KMS-11 (cell line): ENCODE results near the gene MATK.

Experiments used
- H2AFZ ChIP-seq: fragments of 200-600 bp; sonication (generic); 2 replicates; pipeline ENCODE4 v1.6.1; 2016; ENCODE audit warnings: antibody characterized with exemption, mixed run types, low read depth
- H3K27ac ChIP-seq: fragments of 200-600 bp; sonication (generic); 2 replicates; pipeline ENCODE4 v1.6.1; 2016; ENCODE audit warnings: mild to moderate bottlenecking, mixed run types
- H3K27me3 ChIP-seq: fragments of 200-600 bp; sonication (generic); 2 replicates; pipeline ENCODE4 v1.6.1; 2017; ENCODE audit warnings: mild to moderate bottlenecking, low read depth, mixed run types, moderate library complexity; ENCODE audit not compliant: insufficient read depth
- H3K36me3 ChIP-seq: fragments of 200-600 bp; sonication (generic); 2 replicates; pipeline ENCODE4 v1.6.1; 2017; ENCODE audit warnings: mild to moderate bottlenecking, mixed run types; ENCODE audit not compliant: insufficient read depth
- H3K4me1 ChIP-seq: fragments of 200-600 bp; sonication (generic); 2 replicates; pipeline ENCODE4 v1.6.1; 2016; ENCODE audit warnings: mild to moderate bottlenecking, low read depth, mixed run types; ENCODE audit not compliant: poor library complexity, severe bottlenecking
- H3K4me2 ChIP-seq: fragments of 200-600 bp; sonication (generic); 2 replicates; pipeline ENCODE4 v1.7.0; 2016; ENCODE audit warnings: mild to moderate bottlenecking, mixed run types
- H3K4me3 ChIP-seq: fragments of 200-600 bp; sonication (generic); IDR thresholded peaks from 2 replicates; pipeline ENCODE4 v1.6.1; 2017; ENCODE audit warnings: low read depth, low read length, mixed read lengths; ENCODE audit not compliant: insufficient read depth
- H3K79me2 ChIP-seq: fragments of 200-600 bp; sonication (generic); 2 replicates; pipeline ENCODE4 v1.6.1; 2016; ENCODE audit warnings: low read depth, mixed run types; ENCODE audit not compliant: insufficient read depth
- H3K9ac ChIP-seq: fragments of 200-600 bp; sonication (generic); 2 replicates; pipeline ENCODE4 v1.6.1; 2016; ENCODE audit warnings: mild to moderate bottlenecking, mixed run types
- H4K20me1 ChIP-seq: fragments of 200-600 bp; sonication (generic); 2 replicates; pipeline ENCODE4 v1.6.1; 2016; ENCODE audit warnings: mild to moderate bottlenecking, mixed run types; ENCODE audit not compliant: insufficient read depth
- TF ChIP-seq, protein P1 (sequence below): fragments of 200-600 bp; sonication (generic); conservative IDR thresholded peaks from 2 replicates; pipeline ENCODE4 v1.6.1; 2017; ENCODE audit warnings: low read depth, mild to moderate bottlenecking, antibody characterized with exemption, low read length, moderate library complexity, mixed read lengths

MATK gene

DNA sequence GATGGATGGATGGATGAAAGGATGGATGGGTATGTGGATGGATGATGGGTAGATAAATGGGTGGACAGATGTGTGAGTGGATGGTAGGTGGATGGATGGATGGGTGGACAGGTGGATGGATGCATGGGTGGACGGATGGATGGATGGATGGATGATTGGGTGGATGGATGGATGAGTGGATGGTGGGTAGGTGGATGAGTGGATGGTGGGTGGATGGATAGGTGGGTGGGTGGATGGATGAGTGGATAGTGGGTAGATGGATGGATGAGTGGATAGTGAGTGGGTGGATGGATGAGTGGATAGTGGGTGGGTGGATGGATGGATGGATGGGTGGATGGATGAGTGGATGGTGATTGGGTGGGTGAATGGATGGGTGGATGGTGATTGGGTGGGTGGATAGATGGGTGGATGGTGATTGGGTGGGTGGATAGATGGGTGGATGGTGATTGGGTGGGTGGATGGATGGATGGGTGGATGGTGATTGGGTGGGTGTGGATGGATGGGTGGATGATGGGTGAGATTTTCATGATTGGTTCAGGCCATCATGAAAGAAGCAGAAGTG is 9.6 kb downstream of the MATK start:
- peaks cover 22% of the 10 kb centered on the region; the same call in 1 of the 2 replicates for H3K27me3 ChIP-seq
- no peak overlapping the region for H2AFZ ChIP-seq
- no peak overlapping the region for H3K4me2 ChIP-seq
- no peak overlapping the region for H3K9ac ChIP-seq
- H3K4me1 ChIP-seq, result no peaks in the 10 kb centered on the region
- H3K79me2 ChIP-seq, result no peaks in the 10 kb centered on the region
- H3K4me3 ChIP-seq, result no peak overlapping the region
- no peaks in the 10 kb centered on the region for H3K36me3 ChIP-seq
- H4K20me1 ChIP-seq, result no peaks in the 10 kb centered on the region
- no peak overlapping the region for H3K27ac ChIP-seq
- TF ChIP-seq, protein P1, sequence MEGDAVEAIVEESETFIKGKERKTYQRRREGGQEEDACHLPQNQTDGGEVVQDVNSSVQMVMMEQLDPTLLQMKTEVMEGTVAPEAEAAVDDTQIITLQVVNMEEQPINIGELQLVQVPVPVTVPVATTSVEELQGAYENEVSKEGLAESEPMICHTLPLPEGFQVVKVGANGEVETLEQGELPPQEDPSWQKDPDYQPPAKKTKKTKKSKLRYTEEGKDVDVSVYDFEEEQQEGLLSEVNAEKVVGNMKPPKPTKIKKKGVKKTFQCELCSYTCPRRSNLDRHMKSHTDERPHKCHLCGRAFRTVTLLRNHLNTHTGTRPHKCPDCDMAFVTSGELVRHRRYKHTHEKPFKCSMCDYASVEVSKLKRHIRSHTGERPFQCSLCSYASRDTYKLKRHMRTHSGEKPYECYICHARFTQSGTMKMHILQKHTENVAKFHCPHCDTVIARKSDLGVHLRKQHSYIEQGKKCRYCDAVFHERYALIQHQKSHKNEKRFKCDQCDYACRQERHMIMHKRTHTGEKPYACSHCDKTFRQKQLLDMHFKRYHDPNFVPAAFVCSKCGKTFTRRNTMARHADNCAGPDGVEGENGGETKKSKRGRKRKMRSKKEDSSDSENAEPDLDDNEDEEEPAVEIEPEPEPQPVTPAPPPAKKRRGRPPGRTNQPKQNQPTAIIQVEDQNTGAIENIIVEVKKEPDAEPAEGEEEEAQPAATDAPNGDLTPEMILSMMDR, result no peak

DNA sequence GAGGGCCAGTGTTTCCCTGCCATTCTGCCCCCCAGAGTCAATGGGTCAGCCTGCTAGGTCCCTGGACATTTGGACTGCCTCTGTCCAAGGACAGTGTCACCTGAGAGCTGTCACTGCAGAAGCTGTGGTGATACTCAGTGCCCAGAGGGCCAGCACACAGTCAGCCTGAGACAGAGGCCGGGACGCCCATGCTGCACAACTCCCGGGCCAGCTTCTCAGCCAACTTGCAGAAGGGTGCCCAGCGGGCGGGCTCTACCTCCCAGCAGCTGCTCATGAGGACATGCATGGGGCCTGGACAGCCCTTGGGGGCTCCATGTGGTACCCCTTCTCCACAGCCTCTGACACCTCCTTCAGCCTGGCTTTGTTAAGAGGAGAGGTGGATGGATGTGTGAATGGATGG is 10.3 kb downstream of the MATK start:
- Histone ChIP-seq H3K36me3 (no peaks in the 10 kb centered on the region), H3K4me1 (no peaks in the 10 kb centered on the region), H2AFZ (no peak overlapping the region), H3K4me3 (no peak overlapping the region), H3K79me2 (no peaks in the 10 kb centered on the region), H3K9ac (no peak overlapping the region), H3K27ac (no peak overlapping the region), H4K20me1 (no peaks in the 10 kb centered on the region), H3K27me3 (peaks cover 18% of the 10 kb centered on the region; the same call in 1 of the 2 replicates), H3K4me2 (no peak overlapping the region)
- TF ChIP-seq, protein P1, result no peak

DNA sequence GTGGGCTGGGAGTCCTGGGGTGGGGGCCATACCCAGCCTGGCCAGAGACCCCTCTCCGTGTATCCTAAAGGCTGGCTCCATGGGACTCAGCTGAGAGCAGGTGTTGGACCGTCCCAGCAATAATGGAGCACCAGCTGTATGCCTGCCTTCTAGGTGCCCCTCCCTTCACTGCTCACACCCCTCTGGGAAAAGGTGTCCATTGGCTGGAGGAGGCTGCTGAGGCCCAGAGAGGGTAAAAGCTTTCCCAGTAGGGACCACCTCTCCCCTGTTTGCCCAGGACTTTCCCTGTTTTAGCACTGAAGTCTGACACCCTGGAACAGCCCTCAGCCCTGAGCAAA is 10.8 kb downstream of the MATK start:
- TF ChIP-seq, protein P1, result no peak
- no peaks in the 10 kb centered on the region for H3K4me1 ChIP-seq
- no peak overlapping the region for H3K4me2 ChIP-seq
- H3K36me3 ChIP-seq, result no peaks in the 10 kb centered on the region
- no peak overlapping the region for H3K4me3 ChIP-seq
- H3K79me2 ChIP-seq, result no peaks in the 10 kb centered on the region
- H3K27me3 ChIP-seq, result peaks cover 18% of the 10 kb centered on the region; the same call in 1 of the 2 replicates
- H2AFZ ChIP-seq, result no peak overlapping the region
- no peak overlapping the region for H3K27ac ChIP-seq
- no peaks in the 10 kb centered on the region for H4K20me1 ChIP-seq
- H3K9ac ChIP-seq, result no peak overlapping the region

DNA sequence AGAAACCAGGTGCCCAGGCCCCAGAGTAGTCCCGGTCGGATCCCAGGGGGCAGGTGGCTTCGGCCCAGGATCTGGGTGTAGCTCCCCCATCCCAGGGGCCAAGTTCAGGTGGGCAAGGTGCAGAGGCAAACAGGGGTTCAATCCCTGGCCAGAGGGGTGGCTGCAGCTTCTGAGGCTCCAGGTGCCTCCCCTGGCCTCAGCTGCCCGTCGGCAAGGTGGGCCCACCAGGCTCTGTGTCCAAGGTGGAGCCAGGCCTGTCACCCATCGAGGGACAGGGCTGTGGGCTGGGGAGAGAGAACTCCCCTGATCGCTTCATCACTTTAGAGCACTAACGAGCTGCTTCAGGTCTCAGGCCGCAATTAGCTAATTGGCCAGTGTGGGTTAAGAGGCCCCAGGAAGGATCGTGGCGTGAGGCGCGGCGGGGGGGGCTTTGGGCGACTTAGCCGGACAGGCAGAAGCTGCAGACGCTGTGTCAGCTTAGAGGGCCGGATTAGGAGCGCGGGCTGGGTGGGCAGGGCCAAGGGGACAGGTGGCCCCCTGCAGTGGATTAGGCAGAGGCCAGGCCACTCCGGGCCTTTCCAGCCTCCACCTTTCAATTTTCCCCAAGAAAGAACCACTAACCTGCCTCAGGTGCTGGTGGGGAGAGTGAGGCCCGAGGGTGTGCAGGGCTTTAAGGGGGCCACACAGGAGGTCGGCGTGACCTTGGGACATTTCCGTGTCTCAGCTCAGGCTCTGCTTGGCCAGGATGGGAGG is 11.4 kb downstream of the MATK start:
- Histone ChIP-seq H4K20me1 (no peaks in the 10 kb centered on the region), H3K27me3 (peaks cover 14% of the 10 kb centered on the region; the same call in 1 of the 2 replicates), H2AFZ (no peak overlapping the region), H3K27ac (no peak overlapping the region), H3K4me3 (no peak overlapping the region), H3K4me1 (no peaks in the 10 kb centered on the region), H3K79me2 (no peaks in the 10 kb centered on the region), H3K4me2 (no peak overlapping the region), H3K36me3 (no peaks in the 10 kb centered on the region), H3K9ac (no peak overlapping the region)
- TF ChIP-seq, protein P1, result no peak
